GM19025 (cell line): ENCODE measurements around the gene VANGL1.

Experiments
- ATAC-seq: cut with Tn5 transposase; IDR thresholded peaks from one replicate; pipeline ENCODE4 v1.9.1; 2021; ENCODE audit warnings: mild to moderate bottlenecking, low read depth, moderate library complexity; ENCODE audit not compliant: unreplicated experiment

The VANGL1 gene

GRCh38 chr1:115728341-115728740 is 86.6 kb downstream of the VANGL1 start:
- no peak for ATAC-seq

GRCh38 chr1:115729756-115730155 is 88.0 kb downstream of the VANGL1 start:
- ATAC-seq: peak; percentile 57

GRCh38 chr1:115732316-115732715 is 90.5 kb downstream of the VANGL1 start:
- ATAC-seq: no peak

GRCh38 chr1:115740811-115741210 is 99.0 kb downstream of the VANGL1 start:
- ATAC-seq: no peak

DNA sequence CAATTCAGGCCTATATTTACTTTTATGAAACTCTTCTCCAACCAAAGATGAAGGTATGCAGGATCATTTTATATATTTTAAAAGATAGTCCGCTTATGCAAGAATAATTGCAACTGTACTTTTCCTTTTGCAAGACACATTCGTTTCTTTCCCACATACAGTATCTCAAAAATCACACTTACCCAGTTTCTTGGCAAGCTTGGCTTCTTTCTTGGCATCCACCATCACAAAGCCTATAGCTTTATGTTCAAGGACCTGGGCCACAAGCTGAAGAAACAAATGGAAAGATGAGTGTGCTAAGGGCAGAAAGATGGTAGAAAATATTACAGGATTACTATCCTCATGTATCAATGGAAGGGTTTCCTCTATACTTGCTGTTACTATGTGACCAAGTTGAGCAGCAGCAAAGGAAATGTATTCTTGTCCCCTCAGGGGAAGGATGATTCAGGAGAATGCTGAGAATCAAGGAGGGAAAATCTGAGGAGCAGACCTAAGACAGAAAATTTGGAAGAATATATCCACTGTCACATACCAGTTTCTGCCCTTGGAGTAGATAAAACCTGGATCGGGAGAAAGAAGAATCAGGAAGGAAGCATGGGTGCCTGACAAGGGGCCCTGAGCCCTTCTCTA is 103.0 kb downstream of the VANGL1 start:
- no peak for ATAC-seq

- no peak for ATAC-seq
Observed at GRCh38 chr1:115746021-115746690, 104.4 kb downstream of the VANGL1 start.
